PFSK-1 (cell line): ENCODE results near the gene RASL10B.

Source experiments
- FOXP2 ChIP-seq: optimal IDR thresholded peaks from 2 replicates; pipeline ENCODE3; 2011; ENCODE audit warnings: borderline replicate concordance, control low read depth, inconsistent platforms; ENCODE audit not compliant: insufficient read depth; ENCODE audit errors: extremely low read length, extremely low read depth
- POLR2AphosphoS5 ChIP-seq: IDR thresholded peaks from 2 replicates; pipeline ENCODE4 v1.6.1; 2012; ENCODE audit warnings: low read depth, mild to moderate bottlenecking, control low read depth, low read length, moderate library complexity
- REST ChIP-seq, 2 experiments: IDR thresholded peaks; 2 replicates each; pipeline versions ENCODE4 v1.6.1 to v1.8.0; 2011 to 2012; ENCODE audit warnings: low read depth in 2 of 2, low read length in 2 of 2, control low read depth in 1 of 2, inconsistent platforms in 1 of 2, mild to moderate bottlenecking in 1 of 2, moderate library complexity in 1 of 2; ENCODE audit not compliant: insufficient read depth in 1 of 2
- SIN3A ChIP-seq: IDR thresholded peaks from 2 replicates; pipeline ENCODE4 v1.6.1; 2012; ENCODE audit warnings: mild to moderate bottlenecking, low read length, moderate library complexity, borderline replicate concordance; ENCODE audit not compliant: insufficient read depth
- TAF1 ChIP-seq: IDR thresholded peaks from 2 replicates; pipeline ENCODE4 v1.6.1; 2012; ENCODE audit warnings: low read length, control low read depth, borderline replicate concordance; ENCODE audit not compliant: insufficient read depth

RASL10B gene

GRCh38 chr17:35705705-35706104, 25.7 kb upstream of the RASL10B start:
- TF ChIP-seq FOXP2 (no peak), TAF1 (no peak), SIN3A (no peak), POLR2AphosphoS5 (no peak), REST (IDR thresholded peaks at IDR 0.05; ENCODE audit: insufficient read depth in 1 of 2, low read depth in 2 of 2, low read length in 2 of 2) (no peak)

GRCh38 chr17:35708149-35708548, 23.3 kb upstream of the RASL10B start:
- no peak for TF ChIP-seq REST (IDR thresholded peaks at IDR 0.05; ENCODE audit: insufficient read depth in 1 of 2, low read depth in 2 of 2, low read length in 2 of 2)
- TF ChIP-seq POLR2AphosphoS5, result no peak
- no peak for TF ChIP-seq SIN3A
- no peak for TF ChIP-seq TAF1
- no peak for TF ChIP-seq FOXP2

DNA sequence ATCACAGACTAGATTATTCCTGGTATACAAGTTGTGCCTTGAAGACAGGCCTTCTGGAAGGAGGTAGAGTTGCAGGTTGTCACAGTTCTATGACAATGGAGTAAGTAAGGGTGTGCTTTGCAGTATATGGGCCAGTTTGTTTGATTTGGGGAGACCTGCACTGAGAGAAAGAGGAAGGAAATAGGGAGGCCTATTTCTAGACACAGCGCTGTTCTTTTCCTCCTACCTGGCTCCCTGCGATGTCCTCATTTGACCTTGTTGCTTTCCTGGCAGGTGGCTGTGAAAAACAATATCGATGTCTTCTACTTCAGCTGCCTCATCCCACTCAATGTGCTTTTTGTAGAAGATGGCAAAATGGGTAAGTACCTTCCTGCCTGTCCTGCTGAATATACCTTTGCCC, 22.5 kb upstream of the RASL10B start:
- no peak for TF ChIP-seq FOXP2
- no peak for TF ChIP-seq SIN3A
- TF ChIP-seq POLR2AphosphoS5, result no peak
- TF ChIP-seq TAF1, result no peak
- no peak for TF ChIP-seq REST (IDR thresholded peaks at IDR 0.05; ENCODE audit: insufficient read depth in 1 of 2, low read depth in 2 of 2, low read length in 2 of 2)

DNA sequence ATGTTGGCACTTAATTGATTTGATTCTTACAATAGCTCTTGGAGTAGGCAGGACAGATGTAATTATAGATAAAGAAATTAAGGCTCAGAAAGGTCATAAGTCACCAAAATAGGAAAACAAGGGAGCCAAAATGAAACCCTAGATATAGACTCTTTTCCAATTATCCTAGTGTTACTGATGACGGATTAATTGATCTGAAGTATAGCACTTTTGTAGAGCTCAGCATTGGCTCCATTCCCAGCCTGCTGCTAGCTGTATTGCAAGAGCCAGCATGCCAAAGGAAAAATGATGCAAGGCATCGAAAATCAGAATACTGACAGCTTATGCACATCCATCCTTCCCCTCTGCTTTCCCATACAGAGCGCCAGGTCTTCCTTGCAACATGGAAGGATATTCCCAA, 21.6 kb upstream of the RASL10B start:
- TF ChIP-seq POLR2AphosphoS5 (no peak), FOXP2 (no peak), TAF1 (no peak), SIN3A (no peak), REST (IDR thresholded peaks at IDR 0.05; ENCODE audit: insufficient read depth in 1 of 2, low read depth in 2 of 2, low read length in 2 of 2) (no peak)

GRCh38 chr17:35710950-35711349, 20.5 kb upstream of the RASL10B start:
- TF ChIP-seq FOXP2 (no peak), TAF1 (no peak), REST (IDR thresholded peaks at IDR 0.05; ENCODE audit: insufficient read depth in 1 of 2, low read depth in 2 of 2, low read length in 2 of 2) (no peak), POLR2AphosphoS5 (no peak), SIN3A (no peak)
